IMR-90 (cell line): ENCODE measurements around the gene TTC19. TPM values are rescaled to one million over a fixed set of nuclear protein-coding genes. Genes with fewer than 3 reads are reported as not detected.

ENCODE experiments used
- ATAC-seq: fragments of 200-7000 bp; cut with Tn5 transposase; 2 replicates; pipeline ENCODE4 v1.9.1; 2020; ENCODE audit warnings: low read depth, mild to moderate bottlenecking, moderate library complexity
- BruUV-seq: library from RNA; stranded (reverse); fragments of 400-500 nt; replicated peaks from 2 replicates; lab custom pipeline; 2021; lab: Mats Ljungman, UMichigan
- CTCF ChIA-PET: fragments of 300-600 bp; formaldehyde crosslinking; extraction: SDS; loops from one replicate; lab custom pipeline; 2021; ENCODE audit warnings: antibody characterized with exemption; lab: Yijun Ruan, JAX
- POLR2A ChIA-PET: fragments of 300-600 bp; sonication (Branson Sonifier 250); formaldehyde crosslinking; loops from one replicate; lab custom pipeline; 2022; ENCODE audit warnings: antibody characterized with exemption; ENCODE audit not compliant: unreplicated experiment; lab: Charles Lee
- DNase-seq: peaks from one replicate; pipeline ENCODE4 v3.0.0; 2013
- H2AFZ ChIP-seq: replicated peaks from 2 replicates; pipeline ENCODE3; 2013; ENCODE audit warnings: low read length, mild to moderate bottlenecking; ENCODE audit not compliant: poor library complexity
- H2AK5ac ChIP-seq: 2 replicates; pipeline ENCODE4 v1.6.1; 2013; ENCODE audit warnings: low read depth, low read length, inconsistent platforms
- H2AK9ac ChIP-seq: replicated peaks from 2 replicates; pipeline ENCODE3; 2013; ENCODE audit warnings: mild to moderate bottlenecking, low read depth, low read length, moderate library complexity; ENCODE audit not compliant: poor library complexity
- H2BK120ac ChIP-seq: 2 replicates; pipeline ENCODE4 v1.6.1; 2013; ENCODE audit warnings: low read depth, low read length, inconsistent platforms
- H2BK15ac ChIP-seq: 3 replicates; pipeline ENCODE4 v1.6.1; 2013; ENCODE audit warnings: low read depth, low read length, inconsistent platforms
- H2BK20ac ChIP-seq: 2 replicates; pipeline ENCODE4 v1.6.1; 2013; ENCODE audit warnings: low read depth, mild to moderate bottlenecking, inconsistent platforms, low read length, moderate library complexity
- H2BK5ac ChIP-seq: 2 replicates; pipeline ENCODE4 v1.6.1; 2013; ENCODE audit warnings: mild to moderate bottlenecking, low read depth, low read length, inconsistent platforms; ENCODE audit not compliant: poor library complexity, severe bottlenecking
- H3K14ac ChIP-seq: replicated peaks from 2 replicates; pipeline ENCODE4 v1.6.1; 2013; ENCODE audit warnings: low read depth, low read length, inconsistent platforms
- H3K18ac ChIP-seq: 2 replicates; pipeline ENCODE4 v1.6.1; 2013; ENCODE audit warnings: low read depth, low read length, control low read depth
- H3K23ac ChIP-seq: 2 replicates; pipeline ENCODE4 v1.6.1; 2013; ENCODE audit warnings: low read depth, low read length, inconsistent platforms
- H3K27ac ChIP-seq: 2 replicates; pipeline ENCODE4 v1.5.1; 2013; ENCODE audit warnings: mild to moderate bottlenecking, control low read depth, low read length; ENCODE audit not compliant: insufficient read depth
- H3K27me3 ChIP-seq: 2 replicates; pipeline ENCODE4 v1.6.1; 2013; ENCODE audit warnings: low read length; ENCODE audit not compliant: control insufficient read depth, insufficient read depth
- H3K36me3 ChIP-seq: 2 replicates; pipeline ENCODE4 v1.6.1; 2013; ENCODE audit warnings: low read length, mixed read lengths; ENCODE audit not compliant: control insufficient read depth, insufficient read depth
- H3K4ac ChIP-seq: 2 replicates; pipeline ENCODE4 v1.6.1; 2013; ENCODE audit warnings: low read depth, low read length, inconsistent platforms
- H3K4me1 ChIP-seq: 2 replicates; pipeline ENCODE4 v1.6.1; 2013; ENCODE audit warnings: low read length, mixed read lengths; ENCODE audit not compliant: control insufficient read depth, insufficient read depth
- H3K4me2 ChIP-seq: 2 replicates; pipeline ENCODE4 v1.6.1; 2013; ENCODE audit warnings: low read depth, mild to moderate bottlenecking, control low read depth, low read length, moderate library complexity
- H3K4me3 ChIP-seq: 2 replicates; pipeline ENCODE4 v1.5.1; 2013; ENCODE audit warnings: low read depth, mild to moderate bottlenecking, control low read depth, low read length, moderate library complexity; ENCODE audit not compliant: insufficient read depth
- H3K56ac ChIP-seq: 2 replicates; pipeline ENCODE4 v1.6.1; 2013; ENCODE audit warnings: low read length, inconsistent platforms; ENCODE audit not compliant: insufficient read depth; ENCODE audit errors: extremely low read depth
- H3K79me1 ChIP-seq, 2 experiments: 2 replicates each; pipeline ENCODE4 v1.6.1; 2013; ENCODE audit warnings: low read length in 2 of 2, inconsistent platforms in 1 of 2, low read depth in 1 of 2
- H3K9ac ChIP-seq: 2 replicates; pipeline ENCODE4 v1.6.1; 2013; ENCODE audit warnings: low read depth, low read length, control low read depth
- H3K9me1 ChIP-seq: 2 replicates; pipeline ENCODE4 v1.6.1; 2013; ENCODE audit warnings: low read length, inconsistent platforms; ENCODE audit not compliant: insufficient read depth
- H3K9me3 ChIP-seq: 2 replicates; pipeline ENCODE4 v1.6.1; 2013; ENCODE audit warnings: low read length; ENCODE audit not compliant: control insufficient read depth, insufficient read depth
- H4K20me1 ChIP-seq: 2 replicates; pipeline ENCODE4 v1.6.1; 2013; ENCODE audit warnings: low read length, inconsistent platforms; ENCODE audit not compliant: insufficient read depth
- H4K5ac ChIP-seq: 2 replicates; pipeline ENCODE4 v1.6.1; 2013; ENCODE audit warnings: mild to moderate bottlenecking, low read depth, low read length, control low read depth
- H4K8ac ChIP-seq, 2 experiments: 2 replicates each; pipeline ENCODE4 v1.6.1; 2013; ENCODE audit warnings: low read depth in 2 of 2, low read length in 2 of 2, control low read depth in 1 of 2, inconsistent platforms in 1 of 2
- H4K91ac ChIP-seq: 2 replicates; pipeline ENCODE4 v1.6.1; 2013; ENCODE audit warnings: low read depth, low read length, inconsistent platforms; ENCODE audit not compliant: insufficient read depth
- CEBPB ChIP-seq: IDR thresholded peaks from 2 replicates; pipeline ENCODE4 v1.6.1; 2012; ENCODE audit warnings: low read depth, low read length, improper control_type of control experiment
- CHD1 ChIP-seq: IDR thresholded peaks from 2 replicates; pipeline ENCODE4 v1.6.1; 2012; ENCODE audit warnings: low read depth, low read length, improper control_type of control experiment
- FOS ChIP-seq: fragments of 150-350 bp; IDR thresholded peaks from 2 replicates; pipeline ENCODE4 v1.6.1; 2016; ENCODE audit warnings: low read depth, low read length
- MAFK ChIP-seq: IDR thresholded peaks from 2 replicates; pipeline ENCODE4 v1.6.1; 2012; ENCODE audit warnings: low read depth, low read length, improper control_type of control experiment
- MXI1 ChIP-seq: IDR thresholded peaks from 2 replicates; pipeline ENCODE4 v1.6.1; 2012; ENCODE audit warnings: low read depth, mild to moderate bottlenecking, low read length, moderate library complexity, borderline replicate concordance
- NFE2L2 ChIP-seq: fragments of 150-350 bp; IDR thresholded peaks from 2 replicates; pipeline ENCODE4 v1.6.1; 2016; ENCODE audit warnings: low read depth, mild to moderate bottlenecking, low read length
- POLR2A ChIP-seq: IDR thresholded peaks from 2 replicates; pipeline ENCODE4 v1.6.1; 2012; ENCODE audit warnings: mild to moderate bottlenecking, low read depth, low read length
- RAD21 ChIP-seq: IDR thresholded peaks from 2 replicates; pipeline ENCODE4 v1.6.1; 2012; ENCODE audit warnings: low read length, improper control_type of control experiment
- RCOR1 ChIP-seq: IDR thresholded peaks from 2 replicates; pipeline ENCODE4 v1.6.1; 2012; ENCODE audit warnings: mild to moderate bottlenecking, low read length, improper control_type of control experiment; ENCODE audit not compliant: insufficient replicate concordance
- SMC3 ChIP-seq: fragments of 150-350 bp; IDR thresholded peaks from 2 replicates; pipeline ENCODE4 v1.6.1; 2016; ENCODE audit warnings: low read depth, mild to moderate bottlenecking, antibody characterized with exemption, low read length, moderate library complexity
- WGBS, 2 experiments: methylation state at CpG; one replicate each; pipeline versions ENCODE4 v1.1.5 to v1.1.7; 2013; ENCODE audit warnings: missing lambda C conversion rate in 2 of 2; ENCODE audit not compliant: insufficient read length in 1 of 2; ENCODE audit errors: extremely low coverage in 2 of 2; 5-methylcytosine and 5-hydroxymethylcytosine counted together
- dilution Hi-C: fragments of 300-500 bp; cut with HindIII; formaldehyde crosslinking; loops from one replicate; pipeline ENCODE4 v1.14.3; 2018; ENCODE audit warnings: low sequenced_read_pairs; ENCODE audit not compliant: unreplicated experiment
- in situ Hi-C: fragments of 300-500 bp; cut with MboI; formaldehyde crosslinking; loops from 3 replicates; pipeline ENCODE4 v1.14.3; 2019; ENCODE audit warnings: low sequenced_read_pairs, inconsistent platforms, mixed read lengths
- intact Hi-C: fragments of 100-400 bp; cut with micrococcal nuclease; formaldehyde crosslinking; loops from 2 replicates; pipeline ENCODE4 v1.10.0; 2022
- polyA plus RNA-seq, 3 experiments: library from polyadenylated mRNA; depleted of rRNA; stranded (reverse); fragments of >200 nt; gene quantifications; 2 replicates each; pipeline ENCODE4 v1.2.3, GENCODE V29; 2012; ENCODE audit warnings: low replicate concordance in 1 of 3
- total RNA-seq: library from RNA; depleted of rRNA; stranded (reverse); fragments of >200 nt; gene quantifications from 2 replicates; pipeline ENCODE4 v1.2.3, GENCODE V29; 2012
- TF ChIP-seq, protein P1 (sequence below): fragments of 150-350 bp; IDR thresholded peaks from 2 replicates; pipeline ENCODE4 v1.6.1; 2016; ENCODE audit warnings: low read depth, mild to moderate bottlenecking, low read length, moderate library complexity, borderline replicate concordance
- TF ChIP-seq, protein P2 (sequence below): conservative IDR thresholded peaks from 2 replicates; pipeline ENCODE4 v1.5.1; 2012; ENCODE audit warnings: mild to moderate bottlenecking, low read depth, low read length, improper control_type of control experiment

Gene TTC19
- total and polyA plus RNA-seq, 2 of the 4 experiments (the other 2 are of a cell fraction): 8.3 to 12.9 TPM

DNA sequence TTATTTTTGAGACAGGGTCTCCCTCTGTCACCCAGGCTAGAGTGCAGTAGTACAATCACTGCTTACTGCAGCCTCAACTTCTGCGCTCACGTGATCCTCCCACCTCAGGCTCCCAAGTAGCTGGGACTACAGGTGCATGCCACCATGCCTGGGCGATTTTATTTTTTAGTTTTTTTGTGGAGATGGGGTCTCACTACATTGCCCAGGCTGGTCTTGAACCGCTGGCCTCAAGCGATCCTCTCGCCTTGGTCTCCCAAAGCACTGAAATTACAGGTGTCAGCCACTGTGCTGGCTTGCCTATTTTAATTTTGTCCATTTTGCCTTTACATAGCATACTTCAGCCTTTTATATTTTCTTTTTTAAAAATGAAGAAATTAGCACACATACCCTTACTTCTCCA is 51.2 kb downstream of the TTC19 start:
- no peak overlapping the region for H3K27ac ChIP-seq
- no peak overlapping the region for H3K14ac ChIP-seq
- DNase-seq (no peak), ATAC-seq (no peak)
- no peak overlapping the region for H2AK5ac ChIP-seq
- H2AK9ac ChIP-seq: no peak overlapping the region
- H3K27me3 ChIP-seq: no peaks in the 10 kb centered on the region
- WGBS, 2 experiments: 100% methylated on average over 3 of the region's 6 CpGs; no CpG with 5 or more reads in 1 of the 2 experiments
- no peak overlapping the region for H2BK15ac ChIP-seq
- no peak overlapping the region for H2BK20ac ChIP-seq
- in situ Hi-C loops (no loop called here), dilution Hi-C loops (no loop called here), intact Hi-C loops (no loop called here)
- no peak overlapping the region for H2BK120ac ChIP-seq
- no peaks in the 10 kb centered on the region; the same call in 1 of the 2 replicates for H3K9me1 ChIP-seq
- H3K56ac ChIP-seq: no peak overlapping the region
- no peak overlapping the region for H3K4me2 ChIP-seq
- H3K4me3 ChIP-seq: no peak overlapping the region
- no peak overlapping the region for H4K8ac ChIP-seq
- ChIA-PET POLR2A (no interaction called here), CTCF (no interaction called here)
- no peak overlapping the region for H4K5ac ChIP-seq
- H3K79me1 ChIP-seq: peaks cover 28 to 53% of the 10 kb centered on the region in 2 experiments
- BruUV-seq: no TSS peak
- H4K91ac ChIP-seq: no peak overlapping the region
- H3K18ac ChIP-seq: no peak overlapping the region
- no peak overlapping the region for H3K4ac ChIP-seq
- H2BK5ac ChIP-seq: no peak overlapping the region
- no peak overlapping the region for H3K23ac ChIP-seq
- no peak overlapping the region for H3K9ac ChIP-seq
- no peak overlapping the region for H2AFZ ChIP-seq
- TF ChIP-seq, protein P1, sequence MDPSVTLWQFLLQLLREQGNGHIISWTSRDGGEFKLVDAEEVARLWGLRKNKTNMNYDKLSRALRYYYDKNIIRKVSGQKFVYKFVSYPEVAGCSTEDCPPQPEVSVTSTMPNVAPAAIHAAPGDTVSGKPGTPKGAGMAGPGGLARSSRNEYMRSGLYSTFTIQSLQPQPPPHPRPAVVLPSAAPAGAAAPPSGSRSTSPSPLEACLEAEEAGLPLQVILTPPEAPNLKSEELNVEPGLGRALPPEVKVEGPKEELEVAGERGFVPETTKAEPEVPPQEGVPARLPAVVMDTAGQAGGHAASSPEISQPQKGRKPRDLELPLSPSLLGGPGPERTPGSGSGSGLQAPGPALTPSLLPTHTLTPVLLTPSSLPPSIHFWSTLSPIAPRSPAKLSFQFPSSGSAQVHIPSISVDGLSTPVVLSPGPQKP: no peak
- TF ChIP-seq FOS: no peak
- no peak for TF ChIP-seq NFE2L2
- no peak for TF ChIP-seq MXI1
- no peak for TF ChIP-seq RCOR1
- no peak for TF ChIP-seq CEBPB
- TF ChIP-seq, protein P2, sequence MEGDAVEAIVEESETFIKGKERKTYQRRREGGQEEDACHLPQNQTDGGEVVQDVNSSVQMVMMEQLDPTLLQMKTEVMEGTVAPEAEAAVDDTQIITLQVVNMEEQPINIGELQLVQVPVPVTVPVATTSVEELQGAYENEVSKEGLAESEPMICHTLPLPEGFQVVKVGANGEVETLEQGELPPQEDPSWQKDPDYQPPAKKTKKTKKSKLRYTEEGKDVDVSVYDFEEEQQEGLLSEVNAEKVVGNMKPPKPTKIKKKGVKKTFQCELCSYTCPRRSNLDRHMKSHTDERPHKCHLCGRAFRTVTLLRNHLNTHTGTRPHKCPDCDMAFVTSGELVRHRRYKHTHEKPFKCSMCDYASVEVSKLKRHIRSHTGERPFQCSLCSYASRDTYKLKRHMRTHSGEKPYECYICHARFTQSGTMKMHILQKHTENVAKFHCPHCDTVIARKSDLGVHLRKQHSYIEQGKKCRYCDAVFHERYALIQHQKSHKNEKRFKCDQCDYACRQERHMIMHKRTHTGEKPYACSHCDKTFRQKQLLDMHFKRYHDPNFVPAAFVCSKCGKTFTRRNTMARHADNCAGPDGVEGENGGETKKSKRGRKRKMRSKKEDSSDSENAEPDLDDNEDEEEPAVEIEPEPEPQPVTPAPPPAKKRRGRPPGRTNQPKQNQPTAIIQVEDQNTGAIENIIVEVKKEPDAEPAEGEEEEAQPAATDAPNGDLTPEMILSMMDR: no peak
- no peak for TF ChIP-seq CHD1
- TF ChIP-seq RAD21: no peak
- TF ChIP-seq POLR2A: no peak
- TF ChIP-seq SMC3: no peak
- no peak for TF ChIP-seq MAFK
- no peaks in the 10 kb centered on the region for H3K9me3 ChIP-seq
- no peaks in the 10 kb centered on the region; the same call in 1 of the 2 replicates for H4K20me1 ChIP-seq
- no peaks in the 10 kb centered on the region for H3K4me1 ChIP-seq
- H3K36me3 ChIP-seq: peaks cover 26% of the 10 kb centered on the region
